H9 (cell line): Measurements from ENCODE around the gene RXFP1. TPM values are rescaled to one million over a fixed set of nuclear protein-coding genes. Genes with fewer than 3 reads are reported as not detected.

Source experiments
- DNase-seq: peaks from one replicate; pipeline ENCODE4 v3.0.0-alpha.2; 2017
- H2AFZ ChIP-seq: one replicate; pipeline ENCODE4 v1.6.1; 2013; ENCODE audit warnings: mild to moderate bottlenecking, low read length, control low read depth, moderate library complexity
- H2AK5ac ChIP-seq: 2 replicates; pipeline ENCODE4 v1.6.1; 2013; ENCODE audit warnings: low read length, control low read depth, mixed read lengths; ENCODE audit not compliant: insufficient read length
- H2BK120ac ChIP-seq: one replicate; pipeline ENCODE4 v1.6.1; 2013; ENCODE audit warnings: low read depth, mild to moderate bottlenecking, low read length, control low read depth, inconsistent platforms; ENCODE audit not compliant: poor library complexity, severe bottlenecking
- H2BK12ac ChIP-seq: 2 replicates; pipeline ENCODE4 v1.6.1; 2013; ENCODE audit warnings: low read length, control low read depth, mixed read lengths, low read depth; ENCODE audit not compliant: insufficient read length
- H2BK15ac ChIP-seq: 2 replicates; pipeline ENCODE4 v1.6.1; 2013; ENCODE audit warnings: low read depth, low read length, control low read depth
- H2BK20ac ChIP-seq: one replicate; pipeline ENCODE4 v1.6.1; 2013; ENCODE audit warnings: low read depth, mild to moderate bottlenecking, low read length, control low read depth, inconsistent platforms; ENCODE audit not compliant: poor library complexity, severe bottlenecking
- H2BK5ac ChIP-seq: 2 replicates; pipeline ENCODE4 v1.6.1; 2013; ENCODE audit warnings: low read length, control low read depth, mixed read lengths; ENCODE audit not compliant: insufficient read length
- H3K14ac ChIP-seq: 2 replicates; pipeline ENCODE4 v1.6.1; 2013; ENCODE audit warnings: low read length, control low read depth; ENCODE audit not compliant: insufficient read depth
- H3K18ac ChIP-seq: 2 replicates; pipeline ENCODE4 v1.6.1; 2013; ENCODE audit warnings: low read depth, mild to moderate bottlenecking, mixed read lengths, low read length, control low read depth; ENCODE audit not compliant: insufficient read length
- H3K23ac ChIP-seq: 2 replicates; pipeline ENCODE4 v1.6.1; 2013; ENCODE audit warnings: low read length, control low read depth, mixed read lengths, low read depth; ENCODE audit not compliant: insufficient read length
- H3K23me2 ChIP-seq: 2 replicates; pipeline ENCODE4 v1.6.1; 2013; ENCODE audit warnings: low read depth, mild to moderate bottlenecking, mixed read lengths, low read length, control low read depth; ENCODE audit not compliant: insufficient read length, poor library complexity, severe bottlenecking
- H3K27ac ChIP-seq: 2 replicates; pipeline ENCODE4 v1.5.1; 2013; ENCODE audit warnings: low read length, control low read depth, mixed read lengths, low read depth; ENCODE audit not compliant: insufficient read length
- H3K27me3 ChIP-seq: 2 replicates; pipeline ENCODE4 v1.6.1; 2013; ENCODE audit warnings: low read length, control low read depth, inconsistent platforms; ENCODE audit not compliant: insufficient read depth
- H3K4ac ChIP-seq: 2 replicates; pipeline ENCODE4 v1.6.1; 2013; ENCODE audit warnings: low read depth, mild to moderate bottlenecking, control low read depth, inconsistent platforms, low read length, moderate library complexity
- H3K4me1 ChIP-seq: 2 replicates; pipeline ENCODE4 v1.6.1; 2013; ENCODE audit warnings: low read length, control low read depth, inconsistent platforms; ENCODE audit not compliant: insufficient read depth
- H3K4me2 ChIP-seq: 2 replicates; pipeline ENCODE4 v1.6.1; 2013; ENCODE audit warnings: low read length, control low read depth, mixed read lengths; ENCODE audit not compliant: insufficient read length, insufficient read depth
- H3K56ac ChIP-seq: 2 replicates; pipeline ENCODE4 v1.6.1; 2013; ENCODE audit warnings: low read depth, mild to moderate bottlenecking, mixed read lengths, low read length, control low read depth; ENCODE audit not compliant: insufficient read length
- H3K79me1 ChIP-seq: 2 replicates; pipeline ENCODE4 v1.6.1; 2013; ENCODE audit warnings: low read depth, mild to moderate bottlenecking, moderate library complexity, low read length, control low read depth, inconsistent platforms; ENCODE audit not compliant: insufficient read depth, poor library complexity, severe bottlenecking
- H3K79me2 ChIP-seq: 2 replicates; pipeline ENCODE4 v1.6.1; 2013; ENCODE audit warnings: low read length, control low read depth, inconsistent platforms; ENCODE audit not compliant: insufficient read depth
- H3K9ac ChIP-seq: 2 replicates; pipeline ENCODE4 v1.6.1; 2013; ENCODE audit warnings: low read length, control low read depth, mixed read lengths; ENCODE audit not compliant: insufficient read length; ENCODE audit errors: extremely low read depth
- H3K9me3 ChIP-seq: one replicate; pipeline ENCODE4 v1.6.1; 2013; ENCODE audit warnings: low read depth, low read length, inconsistent platforms; ENCODE audit not compliant: control insufficient read depth
- H3T11ph ChIP-seq: one replicate; pipeline ENCODE4 v1.6.1; 2013; ENCODE audit warnings: mild to moderate bottlenecking, low read length, control low read depth, inconsistent platforms
- H4K20me1 ChIP-seq: one replicate; pipeline ENCODE4 v1.6.1; 2013; ENCODE audit not compliant: control insufficient read depth, insufficient read length, insufficient read depth
- H4K5ac ChIP-seq: 2 replicates; pipeline ENCODE4 v1.6.1; 2013; ENCODE audit warnings: low read depth, mild to moderate bottlenecking, mixed read lengths, low read length, control low read depth; ENCODE audit not compliant: insufficient read length
- H4K8ac ChIP-seq: replicated peaks from 2 replicates; pipeline ENCODE4 v1.6.1; 2013; ENCODE audit warnings: low read length, control low read depth, mixed read lengths, low read depth; ENCODE audit not compliant: insufficient read length
- H4K91ac ChIP-seq: 2 replicates; pipeline ENCODE4 v1.6.1; 2013; ENCODE audit warnings: low read depth, mild to moderate bottlenecking, moderate library complexity, mixed read lengths, low read length, control low read depth; ENCODE audit not compliant: insufficient read length
- H3K27ac Mint-ChIP-seq, 3 experiments: 2 replicates in 2 of 3; 3 replicates in 1 of 3; pipeline ENCODE4 v1.8.0; 2020 to 2021; ENCODE audit warnings: mixed read lengths in 3 of 3, mild to moderate bottlenecking in 1 of 3, moderate library complexity in 1 of 3
- H3K27me3 Mint-ChIP-seq: 2 replicates; pipeline ENCODE4 v1.8.0; 2021; ENCODE audit warnings: low read depth, mild to moderate bottlenecking, moderate library complexity, mixed read lengths
- H3K36me3 Mint-ChIP-seq, 3 experiments: 2 replicates in 2 of 3; 3 replicates in 1 of 3; pipeline ENCODE4 v1.8.0; 2020 to 2021; ENCODE audit warnings: low read depth in 3 of 3, mixed read lengths in 3 of 3; ENCODE audit not compliant: insufficient read depth in 1 of 3
- H3K4me1 Mint-ChIP-seq, 2 experiments: 2 replicates each; pipeline ENCODE4 v1.8.0; 2020; ENCODE audit warnings: mixed read lengths in 2 of 2
- H3K4me3 Mint-ChIP-seq, 2 experiments: 2 replicates in 1 of 2; 3 replicates in 1 of 2; pipeline ENCODE4 v1.8.0; 2020 to 2021; ENCODE audit warnings: mild to moderate bottlenecking in 2 of 2, mixed read lengths in 2 of 2, moderate library complexity in 1 of 2
- H3K9me3 Mint-ChIP-seq, 2 experiments: 2 replicates in 1 of 2; 3 replicates in 1 of 2; pipeline ENCODE4 v1.8.0; 2020; ENCODE audit warnings: mild to moderate bottlenecking in 2 of 2, mixed read lengths in 2 of 2, moderate library complexity in 1 of 2
- WGBS: extraction: QIAGEN DNeasy Blood & Tissue Kit; methylation state at CpG from one replicate; pipeline ENCODE4 v1.1.7; 2013; ENCODE audit warnings: missing lambda C conversion rate, low lambda C conversion rate, mixed read lengths; ENCODE audit not compliant: insufficient read length; ENCODE audit errors: extremely low coverage; 5-methylcytosine and 5-hydroxymethylcytosine counted together
- total RNA-seq: library from RNA; stranded (reverse); gene quantifications from 2 replicates; pipeline ENCODE4 v1.2.1, GENCODE V29; 2021
- TF ChIP-seq, protein P1 (sequence below): fragments of 200-600 bp; sonication (generic); conservative IDR thresholded peaks from 3 replicates; pipeline ENCODE4 v1.8.0; 2021; ENCODE audit warnings: antibody characterized with exemption, mild to moderate bottlenecking

Gene RXFP1
- total RNA-seq, 1 experiment from 2014 or later: 0.17 TPM

DNA sequence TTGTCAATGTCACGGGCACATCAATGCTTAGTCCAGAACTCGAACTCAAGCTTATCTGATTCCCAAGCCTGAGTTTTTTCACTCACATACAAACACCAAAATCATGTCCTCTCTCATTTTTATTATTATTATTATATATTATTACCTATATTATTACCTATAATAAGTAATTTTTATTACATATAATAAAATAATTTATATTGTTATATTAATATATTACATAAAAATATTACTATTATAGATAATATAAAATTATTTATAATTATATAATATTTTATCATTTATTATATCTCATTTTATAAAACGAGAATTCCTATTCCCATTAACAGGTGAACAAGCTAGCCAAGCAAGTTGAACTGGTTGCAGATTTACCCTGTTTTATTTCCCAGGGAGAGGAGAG is 13.0 kb downstream of the RXFP1 start:
- Mint-ChIP-seq H3K27me3 (no peaks in the 10 kb centered on the region; the same call in 1 of the 2 replicates), H3K36me3 (no peaks in the 10 kb centered on the region), H3K27ac (no peak overlapping the region), H3K4me1 (peaks cover 11 to 17% of the 10 kb centered on the region in 2 experiments), H3K4me3 (no peak overlapping the region), H3K9me3 (no peaks in the 10 kb centered on the region)
- H2BK15ac ChIP-seq: no peak overlapping the region
- no peak overlapping the region for H3K56ac ChIP-seq
- H3K14ac ChIP-seq: no peak overlapping the region
- no peaks in the 10 kb centered on the region for H3K23me2 ChIP-seq
- no peaks in the 10 kb centered on the region for H3K9me3 ChIP-seq
- no peak overlapping the region for H3K23ac ChIP-seq
- H2BK20ac ChIP-seq: no peak overlapping the region
- H2AFZ ChIP-seq: no peak overlapping the region
- H4K8ac ChIP-seq: no peak overlapping the region
- peaks cover 4% of the 10 kb centered on the region; the same call in 1 of the 2 replicates for H3K4me1 ChIP-seq
- no peak overlapping the region for H2AK5ac ChIP-seq
- no peak overlapping the region for H3K9ac ChIP-seq
- no peak overlapping the region for H3K18ac ChIP-seq
- H2BK5ac ChIP-seq: no peak overlapping the region
- H4K91ac ChIP-seq: no peak overlapping the region
- WGBS: no CpG with 5 or more reads among the region's 3 CpGs
- H3K4ac ChIP-seq: no peak overlapping the region
- no peak for DNase-seq
- no peak overlapping the region for H3K27ac ChIP-seq
- H4K5ac ChIP-seq: no peak overlapping the region
- H3T11ph ChIP-seq: no peak overlapping the region
- H3K27me3 ChIP-seq: no peaks in the 10 kb centered on the region
- H3K79me1 ChIP-seq: no peaks in the 10 kb centered on the region
- no peaks in the 10 kb centered on the region for H3K79me2 ChIP-seq
- no peak overlapping the region for H2BK120ac ChIP-seq
- TF ChIP-seq, protein P1, sequence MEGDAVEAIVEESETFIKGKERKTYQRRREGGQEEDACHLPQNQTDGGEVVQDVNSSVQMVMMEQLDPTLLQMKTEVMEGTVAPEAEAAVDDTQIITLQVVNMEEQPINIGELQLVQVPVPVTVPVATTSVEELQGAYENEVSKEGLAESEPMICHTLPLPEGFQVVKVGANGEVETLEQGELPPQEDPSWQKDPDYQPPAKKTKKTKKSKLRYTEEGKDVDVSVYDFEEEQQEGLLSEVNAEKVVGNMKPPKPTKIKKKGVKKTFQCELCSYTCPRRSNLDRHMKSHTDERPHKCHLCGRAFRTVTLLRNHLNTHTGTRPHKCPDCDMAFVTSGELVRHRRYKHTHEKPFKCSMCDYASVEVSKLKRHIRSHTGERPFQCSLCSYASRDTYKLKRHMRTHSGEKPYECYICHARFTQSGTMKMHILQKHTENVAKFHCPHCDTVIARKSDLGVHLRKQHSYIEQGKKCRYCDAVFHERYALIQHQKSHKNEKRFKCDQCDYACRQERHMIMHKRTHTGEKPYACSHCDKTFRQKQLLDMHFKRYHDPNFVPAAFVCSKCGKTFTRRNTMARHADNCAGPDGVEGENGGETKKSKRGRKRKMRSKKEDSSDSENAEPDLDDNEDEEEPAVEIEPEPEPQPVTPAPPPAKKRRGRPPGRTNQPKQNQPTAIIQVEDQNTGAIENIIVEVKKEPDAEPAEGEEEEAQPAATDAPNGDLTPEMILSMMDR: no peak
- H4K20me1 ChIP-seq: no peaks in the 10 kb centered on the region
- H3K4me2 ChIP-seq: no peak overlapping the region
- H2BK12ac ChIP-seq: no peak overlapping the region
